Glutamatergic neuron (in vitro differentiated cells): ENCODE data around the gene MYOD1. TPM values are rescaled to one million over a fixed set of nuclear protein-coding genes. Genes with fewer than 3 reads are reported as not detected.

Source experiments
- DNase-seq: peaks from one replicate; pipeline ENCODE4 v3.0.0; 2022
- H3K27ac Mint-ChIP-seq: one replicate; pipeline ENCODE4 v1.8.0; 2020; ENCODE audit warnings: mild to moderate bottlenecking, mixed read lengths, inconsistent platforms; ENCODE audit not compliant: unreplicated experiment
- H3K27me3 Mint-ChIP-seq: one replicate; pipeline ENCODE4 v1.8.0; 2020; ENCODE audit warnings: mild to moderate bottlenecking, moderate library complexity, mixed read lengths, inconsistent platforms; ENCODE audit not compliant: unreplicated experiment
- H3K36me3 Mint-ChIP-seq: one replicate; pipeline ENCODE4 v1.8.0; 2020; ENCODE audit warnings: mild to moderate bottlenecking, mixed read lengths, inconsistent platforms; ENCODE audit not compliant: unreplicated experiment
- H3K4me1 Mint-ChIP-seq: one replicate; pipeline ENCODE4 v1.8.0; 2020; ENCODE audit warnings: mild to moderate bottlenecking, low read depth, mixed read lengths, inconsistent platforms; ENCODE audit not compliant: unreplicated experiment
- H3K4me3 Mint-ChIP-seq: one replicate; pipeline ENCODE4 v1.8.0; 2020; ENCODE audit warnings: mild to moderate bottlenecking, mixed read lengths, inconsistent platforms; ENCODE audit not compliant: unreplicated experiment
- H3K9me3 Mint-ChIP-seq: one replicate; pipeline ENCODE4 v1.8.0; 2020; ENCODE audit warnings: mild to moderate bottlenecking, moderate library complexity, mixed read lengths, inconsistent platforms; ENCODE audit not compliant: unreplicated experiment
- CTCF ChIP-seq: fragments of 200-600 bp; sonication (generic); IDR thresholded peaks from one replicate; pipeline ENCODE4 v1.5.0; 2021; ENCODE audit not compliant: partially characterized antibody, unreplicated experiment
- total RNA-seq: library from RNA; stranded (reverse); fragmentation: NEBNext Ultra II Directional; extraction: Animal tissue kit (Norgen Biotek cat#: 25700); gene quantifications from one replicate; pipeline ENCODE4 v1.2.1, GENCODE V29; 2021; ENCODE audit not compliant: unreplicated experiment

The MYOD1 gene
- total RNA-seq, 1 donor from 2014 or later, result not detected

- DNase-seq, result no peak
- H3K4me3 Mint-ChIP-seq, result no peak overlapping the region
- no peaks in the 10 kb centered on the region for H3K4me1 Mint-ChIP-seq
- H3K36me3 Mint-ChIP-seq, result no peaks in the 10 kb centered on the region
- no peak for TF ChIP-seq CTCF
- no peaks in the 10 kb centered on the region for H3K27me3 Mint-ChIP-seq
- H3K9me3 Mint-ChIP-seq, result no peaks in the 10 kb centered on the region
- no peak overlapping the region for H3K27ac Mint-ChIP-seq
Measured at GRCh38 chr11:17683377-17684161, 35.8 kb upstream of the MYOD1 start.

GRCh38 chr11:17684550-17684949 is 34.8 kb upstream of the MYOD1 start:
- no peaks in the 10 kb centered on the region for H3K4me1 Mint-ChIP-seq
- H3K27me3 Mint-ChIP-seq, result no peaks in the 10 kb centered on the region

GRCh38 chr11:17686231-17686980 is 33.0 kb upstream of the MYOD1 start:
- Mint-ChIP-seq H3K27me3 (no peaks in the 10 kb centered on the region), H3K4me1 (no peaks in the 10 kb centered on the region), H3K4me3 (no peak overlapping the region), H3K27ac (no peak overlapping the region), H3K36me3 (no peaks in the 10 kb centered on the region), H3K9me3 (peaks cover 2% of the 10 kb centered on the region)
- no peak for DNase-seq
- no peak for TF ChIP-seq CTCF

More at GRCh38 chr11:17684550-17684949, 34.8 kb upstream of the MYOD1 start:
- Mint-ChIP-seq H3K27ac (no peak overlapping the region), H3K9me3 (no peaks in the 10 kb centered on the region), H3K4me3 (no peak overlapping the region), H3K36me3 (no peaks in the 10 kb centered on the region)
- DNase-seq, result no peak
- no peak for TF ChIP-seq CTCF

- Mint-ChIP-seq H3K9me3 (peaks cover 2% of the 10 kb centered on the region), H3K4me1 (no peaks in the 10 kb centered on the region), H3K27ac (no peak overlapping the region), H3K4me3 (no peak overlapping the region), H3K36me3 (no peaks in the 10 kb centered on the region), H3K27me3 (no peaks in the 10 kb centered on the region)
- TF ChIP-seq CTCF, result no peak
- no peak for DNase-seq
Measured at GRCh38 chr11:17687946-17688670, 31.3 kb upstream of the MYOD1 start.
